ENCODE data around the gene ROPN1L.

DNA sequence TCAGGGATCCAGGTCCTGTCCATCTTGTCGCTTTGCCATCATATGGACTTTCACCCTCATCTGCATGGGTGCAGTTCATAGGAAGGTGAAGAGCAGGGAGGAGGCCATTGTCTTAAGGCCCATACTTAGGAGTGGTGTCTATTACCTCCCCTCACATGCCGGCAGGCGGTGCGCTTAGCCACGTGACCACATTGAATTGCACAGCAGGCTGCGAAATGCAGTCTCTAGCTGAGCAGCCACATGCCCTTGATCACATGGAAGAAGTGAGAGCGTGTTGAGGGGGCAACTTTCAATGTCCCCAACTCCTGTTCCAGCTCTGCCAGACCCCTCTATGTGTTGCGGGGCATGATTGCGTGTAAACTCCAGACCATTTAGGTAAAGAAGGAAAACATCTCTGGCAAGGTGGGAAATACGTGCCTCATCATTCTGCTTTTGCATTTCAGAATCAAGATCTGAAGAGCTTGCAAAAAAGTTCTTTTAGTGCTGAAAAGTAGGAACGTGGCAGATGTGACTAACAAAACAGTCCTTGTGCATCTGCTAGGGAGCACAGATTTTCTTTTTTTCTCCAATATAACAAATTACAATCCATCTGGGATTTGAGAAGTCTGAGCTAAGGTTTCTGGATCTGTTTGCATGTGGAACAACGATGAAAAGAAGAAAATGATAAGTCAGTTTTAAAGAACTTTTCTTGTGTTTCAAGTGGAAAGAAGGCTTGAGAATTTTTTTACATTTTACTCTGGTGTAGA lies 34.4 kb downstream of the ROPN1L start:
- no peak for TF ChIP-seq EZH2phosphoT487 (IDR thresholded peaks at IDR 0.05)
- TF ChIP-seq, protein P1, sequence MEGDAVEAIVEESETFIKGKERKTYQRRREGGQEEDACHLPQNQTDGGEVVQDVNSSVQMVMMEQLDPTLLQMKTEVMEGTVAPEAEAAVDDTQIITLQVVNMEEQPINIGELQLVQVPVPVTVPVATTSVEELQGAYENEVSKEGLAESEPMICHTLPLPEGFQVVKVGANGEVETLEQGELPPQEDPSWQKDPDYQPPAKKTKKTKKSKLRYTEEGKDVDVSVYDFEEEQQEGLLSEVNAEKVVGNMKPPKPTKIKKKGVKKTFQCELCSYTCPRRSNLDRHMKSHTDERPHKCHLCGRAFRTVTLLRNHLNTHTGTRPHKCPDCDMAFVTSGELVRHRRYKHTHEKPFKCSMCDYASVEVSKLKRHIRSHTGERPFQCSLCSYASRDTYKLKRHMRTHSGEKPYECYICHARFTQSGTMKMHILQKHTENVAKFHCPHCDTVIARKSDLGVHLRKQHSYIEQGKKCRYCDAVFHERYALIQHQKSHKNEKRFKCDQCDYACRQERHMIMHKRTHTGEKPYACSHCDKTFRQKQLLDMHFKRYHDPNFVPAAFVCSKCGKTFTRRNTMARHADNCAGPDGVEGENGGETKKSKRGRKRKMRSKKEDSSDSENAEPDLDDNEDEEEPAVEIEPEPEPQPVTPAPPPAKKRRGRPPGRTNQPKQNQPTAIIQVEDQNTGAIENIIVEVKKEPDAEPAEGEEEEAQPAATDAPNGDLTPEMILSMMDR (IDR thresholded peaks at IDR 0.05), result no peak

All from neural progenitor cell (in vitro differentiated cells).